NCI-H748 (cell line): ENCODE results near the gene CCDC13.
A peak's percentile ranks its signal among the peaks of the same experiment; 100 is the strongest.

Experiments used
- DNase-seq: peaks from one replicate; lab custom pipeline; 2025; ENCODE audit not compliant: unreplicated experiment; lab: John Stamatoyannopoulos, UW

Gene CCDC13

DNA sequence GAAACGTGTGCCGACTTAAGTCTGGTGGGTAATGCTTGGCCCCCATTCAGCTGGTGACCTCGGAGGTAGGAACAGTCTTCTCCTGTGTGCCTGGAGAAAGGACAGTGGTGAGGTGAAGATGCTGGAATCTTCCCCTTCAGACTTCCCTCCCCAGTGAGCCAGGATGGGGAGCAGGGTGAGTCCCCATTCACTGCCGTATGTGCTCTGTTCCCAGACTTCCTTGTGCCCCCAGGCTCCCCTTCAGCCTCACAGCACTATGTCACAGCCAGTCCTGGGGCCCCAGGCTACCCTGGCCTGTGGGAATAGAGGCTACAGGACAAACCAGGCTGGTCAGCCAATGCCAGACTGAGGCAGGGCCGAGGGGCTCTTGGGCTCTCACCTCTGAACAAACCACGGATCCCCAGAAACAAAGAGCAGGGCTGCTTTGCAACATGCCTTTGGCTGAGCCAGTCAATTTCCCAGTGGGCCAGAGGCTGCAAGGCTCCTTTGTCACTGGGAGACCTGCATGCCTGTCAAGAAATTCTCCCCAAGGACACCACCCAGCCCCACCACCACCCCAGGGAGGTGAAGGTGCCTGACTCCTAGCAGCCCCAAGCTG lies 38.7 kb downstream of the CCDC13 start:
- DNase-seq = no peak

DNA sequence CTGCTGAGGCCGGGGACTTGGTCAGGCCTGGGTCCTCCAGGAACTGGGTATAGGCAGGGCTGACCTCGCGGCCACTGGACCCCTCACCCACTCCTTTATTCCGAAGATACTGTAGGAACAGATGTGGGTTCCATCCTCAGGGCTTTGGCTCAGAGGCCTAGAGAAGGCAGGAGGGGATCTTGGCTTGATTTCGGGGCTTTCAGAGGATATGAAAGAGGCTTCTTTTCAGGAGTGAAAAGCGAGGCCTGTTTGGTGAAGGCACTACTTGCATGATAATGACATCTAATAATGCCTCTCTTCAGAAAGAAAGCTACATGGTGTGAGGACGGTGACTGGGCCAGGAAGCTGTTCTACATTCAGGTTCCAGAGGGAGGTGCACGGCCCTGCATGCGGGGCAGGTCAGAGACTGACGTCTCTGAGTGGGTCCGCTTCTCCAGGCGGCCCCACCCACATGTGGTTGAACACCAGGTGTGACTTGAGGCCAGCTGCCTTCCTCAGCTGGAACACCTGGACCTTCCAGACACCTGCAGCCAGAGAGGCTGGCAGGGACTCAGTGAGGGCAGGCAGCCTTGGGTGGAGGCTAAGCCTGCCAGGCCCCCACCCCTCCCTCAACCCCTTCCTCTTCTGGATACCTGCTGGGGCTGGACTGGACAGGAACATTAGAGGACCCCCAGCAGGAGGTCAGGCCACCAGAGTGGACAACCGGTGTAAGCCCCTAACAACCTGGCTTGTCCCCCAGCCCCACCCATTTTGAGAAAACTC lies 39.4 kb downstream of the CCDC13 start:
- peak; percentile 35 for DNase-seq

DNA sequence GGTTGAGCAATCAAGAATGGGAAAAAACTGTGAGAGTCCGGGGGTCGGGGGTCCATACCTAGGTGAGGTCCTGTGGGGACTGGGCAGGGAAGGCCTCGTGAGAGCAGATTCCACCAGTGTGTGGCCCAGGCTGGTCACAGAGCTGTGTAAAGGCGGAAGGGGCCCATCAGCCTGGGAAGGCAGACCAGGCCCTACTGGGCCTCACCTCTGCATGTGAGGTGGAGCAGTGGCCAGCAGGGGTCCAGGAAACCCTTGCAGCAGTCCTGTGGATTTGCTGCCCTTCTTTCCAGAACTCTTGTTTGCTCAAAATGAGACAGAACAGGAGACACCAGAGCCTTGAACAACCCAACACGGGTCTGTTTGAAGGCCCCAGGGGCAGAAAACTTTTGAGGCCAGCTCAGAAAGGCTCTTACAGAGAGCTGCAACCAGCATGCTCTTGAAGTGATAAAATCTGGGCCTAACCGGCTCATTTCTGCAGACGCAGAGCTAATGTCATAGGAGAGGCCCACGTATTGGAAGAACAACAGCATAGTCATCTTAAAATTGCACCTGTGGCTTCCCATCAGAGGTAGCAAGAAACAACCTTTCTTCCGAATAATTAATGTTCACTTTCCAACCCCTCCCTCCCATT lies 40.1 kb downstream of the CCDC13 start:
- DNase-seq = no peak

DNA sequence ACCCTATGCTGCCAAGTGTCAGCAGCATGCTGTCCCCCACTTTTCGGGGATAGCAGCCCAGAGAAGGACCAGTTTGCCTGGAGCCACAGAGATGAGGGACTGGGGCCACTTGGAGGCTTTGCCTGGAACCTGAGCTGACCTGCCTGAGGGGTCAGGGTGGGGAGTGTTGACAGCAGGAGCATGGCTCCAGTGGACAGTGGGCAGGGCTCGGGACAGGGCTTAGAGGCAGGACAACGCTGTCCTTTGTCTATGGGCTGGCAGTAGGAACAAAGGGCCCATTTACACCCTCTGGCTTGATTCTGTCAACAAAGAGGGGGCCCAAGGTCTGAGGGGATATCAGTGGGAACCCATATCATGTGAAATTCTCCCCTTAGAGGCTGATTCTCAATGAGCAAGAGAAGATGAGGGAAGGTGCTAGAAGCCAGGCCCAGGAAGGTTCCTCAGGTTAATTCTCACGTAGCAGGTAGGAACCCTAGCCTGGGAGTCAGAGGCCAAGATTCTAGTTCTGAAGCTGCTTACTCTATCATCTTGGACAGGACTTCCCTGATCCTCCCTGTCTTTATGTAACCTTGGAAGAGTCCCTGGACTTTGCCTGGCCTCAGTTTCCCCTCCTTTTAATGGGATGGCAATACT lies 40.7 kb downstream of the CCDC13 start:
- no peak for DNase-seq

DNA sequence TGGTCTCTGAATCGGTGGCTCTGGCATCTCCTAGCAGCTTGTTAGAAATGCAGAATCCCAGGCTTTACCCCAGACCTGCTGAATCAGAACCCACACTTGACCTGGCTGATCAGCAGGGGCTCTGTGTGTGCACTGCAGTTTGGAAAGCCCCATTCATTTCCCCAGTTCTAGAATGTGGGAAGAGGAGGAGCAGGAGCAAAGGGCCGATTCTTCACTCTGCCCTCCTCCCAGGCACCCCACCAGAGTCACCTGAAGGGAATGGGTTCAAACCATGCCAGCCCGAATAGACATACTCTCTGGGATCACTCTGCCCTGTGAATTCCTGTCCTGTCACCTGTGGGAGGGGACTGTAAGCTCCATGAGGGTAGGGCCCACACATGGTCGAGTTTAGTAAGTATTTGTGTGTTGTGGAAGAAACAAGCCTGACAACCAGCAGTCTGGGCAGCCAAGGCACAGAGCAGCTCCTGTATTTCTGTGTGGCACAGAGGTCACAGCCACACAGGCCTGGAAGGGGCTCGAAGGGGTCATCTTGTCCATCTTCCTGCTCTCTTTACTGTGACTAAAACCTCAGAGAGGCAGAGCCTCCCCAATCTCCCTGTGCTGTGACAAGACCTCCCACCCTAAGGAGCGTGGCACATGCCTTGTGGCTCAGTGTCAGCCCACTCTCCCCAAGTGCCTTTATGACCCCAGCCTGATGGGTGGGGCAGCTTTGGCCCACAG lies 41.4 kb downstream of the CCDC13 start:
- no peak for DNase-seq

DNA sequence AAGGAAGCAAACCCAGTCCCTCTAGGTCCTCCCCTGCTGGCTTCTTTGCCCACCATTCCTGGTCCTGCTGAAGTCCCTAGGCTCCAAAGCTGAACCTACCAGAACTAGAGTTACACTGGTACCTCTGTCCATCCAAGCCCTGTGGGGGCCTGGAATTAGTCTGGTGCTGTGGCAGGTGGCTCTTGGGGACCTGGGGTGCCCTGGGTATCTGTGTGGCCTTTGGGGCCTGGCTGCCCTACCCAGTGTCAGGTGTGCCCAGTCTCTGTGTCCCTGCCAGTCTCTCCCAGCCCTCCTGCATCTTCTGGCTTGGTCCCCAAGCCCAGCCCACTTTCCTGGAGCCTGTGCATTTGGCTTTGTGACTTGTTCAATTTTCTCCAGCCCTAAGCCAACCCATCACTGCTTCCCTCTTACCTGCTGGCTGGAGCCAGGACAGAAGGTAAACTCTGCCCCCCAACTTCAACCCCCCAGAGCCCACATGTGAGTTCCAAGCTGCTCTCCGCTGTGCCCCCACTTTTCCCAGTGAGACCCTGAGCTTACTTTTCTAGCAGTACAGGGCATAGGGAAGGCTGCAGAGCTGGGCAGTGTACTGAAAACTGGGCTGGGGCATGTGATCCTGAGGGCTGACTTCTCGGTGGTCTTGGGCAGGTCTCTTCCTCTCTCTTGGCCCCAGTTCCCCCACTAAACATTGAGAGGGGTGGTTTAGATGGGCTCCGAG lies 42.2 kb downstream of the CCDC13 start:
- DNase-seq = no peak

DNA sequence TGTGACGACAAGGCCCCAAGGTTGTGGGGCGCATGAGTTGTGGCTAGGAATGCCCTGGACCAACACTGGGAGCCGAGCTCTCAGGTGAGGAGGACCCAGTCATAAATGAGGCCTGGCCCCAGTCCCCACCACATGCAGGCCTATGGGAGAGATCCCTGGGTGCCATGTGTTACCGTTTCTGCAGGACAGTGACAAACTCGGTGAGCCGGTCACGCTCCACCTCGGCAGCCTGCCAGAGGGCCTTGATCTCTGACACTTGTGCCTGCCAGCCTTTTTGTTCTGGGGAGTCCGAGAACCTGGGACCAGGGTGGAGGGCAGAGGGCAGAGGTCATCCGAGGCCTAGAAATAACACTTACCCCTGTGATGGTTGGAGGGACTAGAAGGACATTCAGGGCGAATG lies 42.8 kb downstream of the CCDC13 start:
- no peak for DNase-seq

DNA sequence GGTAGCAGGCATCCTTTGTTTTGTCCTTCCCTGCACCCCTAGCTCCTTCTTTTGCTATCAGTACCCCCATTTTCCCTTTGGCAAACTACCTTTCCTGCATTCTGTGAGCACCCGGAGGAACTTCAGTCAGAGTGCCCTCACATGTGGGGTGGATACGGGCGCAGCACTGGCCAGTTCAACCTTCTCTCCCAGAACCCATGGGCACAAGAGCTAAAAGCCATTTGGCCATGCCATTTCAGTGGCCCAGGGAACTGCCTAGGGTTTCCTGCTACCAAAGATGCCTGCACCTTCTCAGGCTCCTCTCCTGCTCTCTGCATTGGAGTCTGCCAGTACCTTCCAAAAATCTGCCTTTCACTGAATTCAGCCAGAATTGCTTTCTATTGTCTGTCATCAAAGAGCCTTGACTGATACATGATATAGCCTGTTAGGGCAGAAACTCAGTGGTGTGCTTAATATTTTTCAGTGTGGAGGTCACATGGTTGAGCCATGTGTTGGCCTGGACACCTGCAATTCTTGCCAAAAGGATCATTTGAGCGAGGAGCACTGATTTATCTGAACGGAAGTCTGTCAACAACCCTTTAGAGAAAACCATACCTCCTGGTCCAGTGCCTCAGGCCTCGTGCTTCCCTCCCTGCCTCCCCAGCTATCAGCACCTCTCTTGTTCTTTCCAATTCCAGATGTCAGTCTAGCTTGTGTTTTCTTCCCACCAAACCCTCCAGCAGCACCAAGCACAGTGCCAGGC lies 43.5 kb downstream of the CCDC13 start:
- DNase-seq = no peak

DNA sequence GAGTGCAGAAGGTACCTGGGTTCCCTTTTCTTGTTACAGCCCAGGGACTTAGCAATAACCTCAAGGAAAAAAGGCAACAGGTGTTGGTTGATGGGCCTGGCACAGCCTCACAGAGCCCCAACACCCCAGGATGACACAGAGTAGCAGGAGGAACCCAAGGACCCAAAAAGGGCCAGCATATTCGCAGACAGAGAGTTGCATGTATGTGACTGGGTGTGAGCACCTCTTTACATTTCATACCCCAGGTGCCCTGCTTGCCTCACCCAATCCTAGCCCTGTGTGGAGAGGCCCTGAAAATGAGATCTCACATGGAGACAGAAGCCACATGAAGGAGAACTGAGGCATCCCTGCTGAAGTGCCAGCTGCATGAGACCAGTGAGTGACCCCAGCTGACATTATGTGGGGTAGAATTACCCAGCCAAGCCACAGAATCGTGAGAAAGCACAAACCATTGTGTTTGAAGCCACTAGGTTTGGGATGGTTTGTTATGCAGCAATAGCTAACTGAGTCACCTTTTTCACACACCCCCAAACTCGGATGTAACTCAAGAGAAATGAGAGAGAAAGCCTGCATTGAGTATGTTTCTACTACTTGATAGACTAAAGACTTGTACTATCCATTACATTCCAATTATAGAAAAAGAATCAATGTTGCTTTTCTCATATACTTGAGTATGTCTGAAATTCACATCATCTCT lies 44.2 kb downstream of the CCDC13 start:
- no peak for DNase-seq

DNA sequence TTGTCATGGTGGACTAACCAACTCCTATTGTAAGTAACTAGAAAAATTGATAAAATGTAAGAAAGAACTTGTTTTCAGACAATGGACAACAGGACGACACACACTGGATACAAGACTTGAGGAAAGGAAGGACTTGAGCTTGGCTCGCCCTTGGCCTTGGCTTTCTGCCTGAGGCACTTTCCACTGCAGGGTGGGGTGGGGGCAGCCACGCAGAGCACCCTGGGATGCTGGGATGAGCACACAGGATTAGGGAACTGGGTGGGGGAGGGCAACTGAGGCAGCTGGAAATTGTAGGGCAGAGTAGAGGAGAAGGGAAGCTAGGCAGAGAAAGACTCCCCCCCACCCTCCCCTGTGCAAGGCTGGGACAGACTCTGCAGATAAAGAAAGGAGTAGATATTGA lies 45.0 kb downstream of the CCDC13 start:
- DNase-seq = no peak

DNA sequence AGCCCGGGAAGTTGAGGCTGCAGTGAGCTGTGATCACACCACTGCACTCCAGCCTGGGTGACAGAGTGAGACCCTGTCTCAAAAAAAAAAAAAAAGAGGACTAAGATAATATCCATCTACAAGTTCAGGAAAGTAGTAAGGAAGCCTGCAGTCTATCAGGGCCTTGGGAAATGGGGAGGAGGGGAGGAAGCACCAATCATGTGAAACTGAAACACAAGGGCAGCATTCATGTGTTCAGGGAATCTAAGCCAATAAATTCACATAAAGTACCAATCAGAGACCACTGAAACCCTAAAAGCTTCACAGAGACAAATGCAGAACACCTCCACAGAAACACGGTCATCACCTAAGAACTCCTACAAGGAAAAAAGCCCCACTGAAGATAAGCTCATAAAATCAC lies 47.6 kb downstream of the CCDC13 start:
- DNase-seq = no peak

DNA sequence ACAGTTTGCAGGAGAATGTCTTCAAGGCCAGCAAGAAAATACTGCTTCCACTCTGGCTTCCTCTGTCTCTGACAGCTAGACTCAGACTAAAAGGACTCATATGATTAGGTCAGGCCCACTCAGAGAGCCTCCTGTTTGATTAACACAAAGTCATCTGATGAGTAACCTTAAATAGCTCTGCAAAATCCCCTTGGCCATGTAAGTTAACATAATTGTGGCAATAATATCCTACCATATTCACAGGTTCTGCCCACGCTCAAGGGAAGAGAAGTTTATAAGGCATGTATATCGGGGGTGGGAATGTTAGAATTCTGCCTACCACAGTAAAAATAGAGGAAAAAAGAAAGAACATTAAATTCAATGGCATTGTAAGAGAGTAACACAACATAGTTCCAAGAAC lies 49.8 kb downstream of the CCDC13 start:
- no peak for DNase-seq
